Naive thymus-derived CD4-positive, alpha-beta T cell (primary cell): Measurements from ENCODE around the gene RIPPLY1. TPM values are rescaled to one million over a fixed set of nuclear protein-coding genes. Genes with fewer than 3 reads are reported as not detected.
A peak's percentile ranks its signal among the peaks of the same experiment; 100 is the strongest.

Experiments used
- ATAC-seq: fragments of 150-1000 bp; cut with Tn5 transposase; 2 replicates; pipeline ENCODE4 v1.10.0; 2021; ENCODE audit warnings: mild to moderate bottlenecking, moderate library complexity
- CTCF ChIA-PET: fragments of 350-600 bp; sonication (Branson Sonifier 250); formaldehyde crosslinking; loops from one replicate; lab custom pipeline; 2021; ENCODE audit warnings: antibody characterized with exemption; lab: Charles Lee
- POLR2A ChIA-PET: fragments of 350-600 bp; sonication (Branson Sonifier 250); formaldehyde crosslinking; loops from one replicate; lab custom pipeline; 2021; ENCODE audit warnings: antibody characterized with exemption, inconsistent platforms; lab: Charles Lee
- DNase-seq, 9 donors: peaks; one replicate each; pipeline versions ENCODE4 v3.0.0 to v3.0.0-alpha.2; 2020 to 2022; ENCODE audit warnings: mixed read lengths in 1 of 9
- H3K27ac ChIP-seq: one replicate; pipeline ENCODE4 v1.7.0; 2013; ENCODE audit warnings: mild to moderate bottlenecking, low read depth, low read length, moderate library complexity
- H3K27me3 ChIP-seq, 2 donors: one replicate each; pipeline ENCODE4 v1.7.0; 2013; ENCODE audit warnings: low read length in 2 of 2, mild to moderate bottlenecking in 2 of 2, moderate library complexity in 2 of 2; ENCODE audit not compliant: control insufficient read depth in 2 of 2, insufficient read depth in 2 of 2
- H3K36me3 ChIP-seq, 3 experiments: 1 replicate in 2 of 3; 2 replicates in 1 of 3; pipeline ENCODE4 v1.7.0; 2013; ENCODE audit warnings: low read length in 3 of 3, mild to moderate bottlenecking in 3 of 3, moderate library complexity in 1 of 3; ENCODE audit not compliant: insufficient read depth in 3 of 3, control insufficient read depth in 2 of 3
- H3K4me1 ChIP-seq, 2 donors: one replicate each; pipeline ENCODE4 v1.7.0; 2013; ENCODE audit warnings: low read length in 2 of 2, mild to moderate bottlenecking in 2 of 2, moderate library complexity in 1 of 2; ENCODE audit not compliant: control insufficient read depth in 2 of 2, insufficient read depth in 2 of 2
- H3K4me3 ChIP-seq: 2 replicates; pipeline ENCODE4 v1.7.0; 2013; ENCODE audit warnings: mild to moderate bottlenecking, low read length
- H3K9me3 ChIP-seq, 3 experiments: 1 replicate in 2 of 3; 2 replicates in 1 of 3; pipeline ENCODE4 v1.7.0; 2013; ENCODE audit warnings: low read length in 3 of 3; ENCODE audit not compliant: control insufficient read depth in 2 of 3
- H3K27ac Mint-ChIP-seq, 9 donors: one replicate each; pipeline ENCODE4 v1.8.0; 2020 to 2022; ENCODE audit warnings: mixed read lengths in 9 of 9, mild to moderate bottlenecking in 8 of 9, moderate library complexity in 5 of 9, inconsistent platforms in 2 of 9
- H3K27me3 Mint-ChIP-seq, 5 donors: one replicate each; pipeline ENCODE4 v1.8.0; 2021 to 2022; ENCODE audit warnings: mixed read lengths in 5 of 5, mild to moderate bottlenecking in 1 of 5
- H3K36me3 Mint-ChIP-seq, 5 donors: one replicate each; pipeline ENCODE4 v1.8.0; 2020 to 2022; ENCODE audit warnings: mixed read lengths in 5 of 5, mild to moderate bottlenecking in 3 of 5, inconsistent platforms in 1 of 5
- H3K4me1 Mint-ChIP-seq, 7 donors: one replicate each; pipeline ENCODE4 v1.8.0; 2020 to 2022; ENCODE audit warnings: mixed read lengths in 7 of 7, mild to moderate bottlenecking in 3 of 7, inconsistent platforms in 1 of 7
- H3K4me3 Mint-ChIP-seq, 10 donors: one replicate each; pipeline ENCODE4 v1.8.0; 2020 to 2022; ENCODE audit warnings: mild to moderate bottlenecking in 10 of 10, mixed read lengths in 10 of 10, moderate library complexity in 6 of 10, inconsistent platforms in 2 of 10
- H3K9me3 Mint-ChIP-seq, 11 donors: one replicate each; pipeline ENCODE4 v1.8.0; 2020 to 2022; ENCODE audit warnings: mixed read lengths in 11 of 11, mild to moderate bottlenecking in 4 of 11, inconsistent platforms in 1 of 11, moderate library complexity in 1 of 11
- intact Hi-C, 2 donors: fragments of 100-400 bp; cut with micrococcal nuclease; formaldehyde crosslinking; loops; one replicate each; pipeline ENCODE4 v1.15.1; 2023
- polyA plus RNA-seq, 2 donors: library from polyadenylated mRNA; unstranded; fragments of 300-500 nt; fragmentation: Illumina TruSeq; gene quantifications; one replicate each; pipeline ENCODE4 v1.2.3, GENCODE V29; 2021
- total RNA-seq, 6 experiments: library from RNA in 5 of 6; stranded (reverse) in 5 of 6; gene quantifications; 1 replicate in 5 of 6; 2 replicates in 1 of 6; pipeline ENCODE4 v1.2.3 and lab custom pipeline; 2021 to 2026

The RIPPLY1 gene
- total and polyA plus RNA-seq, 7 experiments from 2014 or later = 0.53 TPM; not detected in 6

DNA sequence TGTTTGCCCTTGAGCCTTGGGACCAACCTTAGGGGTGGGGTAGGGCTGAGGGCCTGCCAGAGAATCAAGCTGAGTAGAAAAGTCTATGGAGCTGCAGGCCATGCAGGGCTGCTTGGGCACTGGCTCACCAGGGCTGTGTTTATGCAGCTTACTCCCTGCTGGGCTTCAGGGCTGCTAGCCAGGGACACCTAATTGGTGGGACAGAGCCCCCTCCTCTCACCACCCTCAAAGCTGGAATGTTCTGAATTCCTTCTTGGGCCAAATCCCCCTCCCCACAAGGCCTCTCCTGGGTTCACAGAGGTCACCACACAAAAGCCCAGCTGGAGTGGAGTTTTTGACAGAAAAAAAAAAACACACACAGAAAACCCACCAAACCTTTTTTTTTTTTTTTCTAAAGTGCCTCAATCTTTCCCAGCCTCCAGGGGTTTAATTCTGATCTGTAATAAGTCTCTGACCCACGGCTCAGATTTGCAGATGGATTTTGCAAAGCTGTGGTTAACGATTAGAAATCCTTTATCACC, 16.9 kb upstream of the RIPPLY1 start, which contains the start of gene CLDN2:
Gene CLDN2 (plus strand): TSS at position 471 of the 521 bp plus-strand sequence. CDS start 7,827 bp downstream, outside the sequence.
- Mint-ChIP-seq H3K27ac (peak within 1 kb of the TSS in 1 of 9 donors; percentile 40), H3K36me3 (no peaks in the 10 kb centered on the region), H3K4me3 (no peak within 1 kb of the TSS), H3K9me3 (no peaks in the 10 kb centered on the region), H3K27me3 (peaks cover 0 to 15% (median 0%) of the 10 kb centered on the region in 5 donors), H3K4me1 (peaks cover 0 to 27% (median 19%) of the 10 kb centered on the region in 7 donors)
- Histone ChIP-seq H3K4me3 (no peak within 1 kb of the TSS), H3K4me1 (peaks cover 11 to 13% of the 10 kb centered on the region in 2 donors), H3K9me3 (no peaks in the 10 kb centered on the region), H3K36me3 (no peaks in the 10 kb centered on the region), H3K27me3 (no peaks in the 10 kb centered on the region), H3K27ac (no peak within 1 kb of the TSS)
- ATAC-seq = no peak
- CTCF ChIA-PET = no interaction called here
- POLR2A ChIA-PET = no interaction called here
- intact Hi-C loops = no loop called here
- no peak for DNase-seq

DNA sequence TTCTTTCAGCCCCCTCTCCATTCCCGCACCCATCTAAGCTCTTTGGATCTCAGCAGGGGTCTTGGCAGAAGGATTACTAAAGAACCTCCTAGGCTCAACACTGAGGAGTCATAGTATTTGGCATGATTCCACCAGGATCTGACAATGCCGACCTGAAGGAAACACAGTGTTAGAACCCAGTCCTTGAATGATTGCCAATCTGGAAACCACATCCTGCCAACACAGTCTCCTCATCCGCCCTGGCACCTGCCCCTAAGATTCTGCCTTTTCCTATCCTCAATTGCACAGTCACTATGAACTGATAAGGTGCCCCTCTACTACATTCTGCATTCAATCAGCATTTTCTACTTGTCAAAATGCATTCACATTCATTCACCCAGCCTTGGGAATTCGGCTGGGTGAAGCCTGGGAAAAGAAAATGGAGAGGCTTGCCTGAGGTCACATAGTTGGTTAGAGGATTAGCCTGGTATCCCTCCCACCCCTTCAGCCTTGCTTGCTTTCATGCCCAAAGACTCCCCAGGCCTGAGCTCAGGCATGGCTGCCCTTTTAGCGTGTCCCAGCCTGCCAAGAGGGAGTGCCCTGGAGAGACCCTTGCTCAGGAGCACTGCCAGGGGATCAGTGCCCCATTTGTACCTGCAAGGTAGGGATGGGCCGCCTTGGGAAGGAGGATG, 14.8 kb upstream of the RIPPLY1 start:
- Mint-ChIP-seq H3K4me3 (peak overlapping the region in 9 of 10 donors; percentile 3 to 73 (median 56)), H3K27me3 (peaks cover 0 to 15% (median 0%) of the 10 kb centered on the region in 5 donors), H3K9me3 (no peaks in the 10 kb centered on the region), H3K36me3 (no peaks in the 10 kb centered on the region), H3K4me1 (peaks cover 0 to 27% (median 19%) of the 10 kb centered on the region in 7 donors), H3K27ac (peak overlapping the region in 5 of 9 donors; percentile 13 to 69 (median 19))
- peaks cover 11 to 13% of the 10 kb centered on the region in 2 donors for H3K4me1 ChIP-seq
- no peak overlapping the region for H3K4me3 ChIP-seq
- no peak overlapping the region for H3K27ac ChIP-seq
- CTCF ChIA-PET = interaction anchor here (2.0 kb wide), 1 partner anchor 19 kb away, joined by 5 read pairs; no protein-coding TSS in a partner anchor
- ATAC-seq (peak; percentile 38), DNase-seq (peak in 7 of 9 donors; percentile 10 to 57 (median 42))
- no peaks in the 10 kb centered on the region for H3K36me3 ChIP-seq
- no peaks in the 10 kb centered on the region for H3K27me3 ChIP-seq
- POLR2A ChIA-PET = no interaction called here
- intact Hi-C loops = no loop called here
- H3K9me3 ChIP-seq = no peaks in the 10 kb centered on the region

DNA sequence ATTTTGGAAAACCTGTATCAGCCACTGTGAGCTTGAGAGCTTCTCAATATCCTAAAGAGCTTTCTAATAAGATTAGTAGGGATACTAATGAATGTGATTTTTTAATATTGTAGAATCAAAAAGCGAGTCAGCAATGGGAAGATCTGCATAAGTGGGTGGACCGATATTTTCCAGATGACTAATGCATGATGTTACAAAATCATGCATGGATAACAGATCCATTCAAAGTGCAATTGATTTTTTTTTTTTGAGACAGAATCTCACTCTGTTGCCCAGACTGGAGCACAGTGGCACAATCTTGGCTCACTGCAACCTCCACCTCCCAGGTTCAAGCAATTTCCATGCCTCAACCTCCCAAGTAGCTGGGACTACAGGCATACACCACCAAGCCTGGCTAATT, 9.7 kb upstream of the RIPPLY1 start:
- ChIA-PET POLR2A (no interaction called here), CTCF (no interaction called here)
- H3K27ac Mint-ChIP-seq = no peak overlapping the region
- no peaks in the 10 kb centered on the region for H3K9me3 Mint-ChIP-seq
- Histone ChIP-seq H3K9me3 (no peaks in the 10 kb centered on the region), H3K4me3 (no peak overlapping the region), H3K27ac (no peak overlapping the region), H3K27me3 (no peaks in the 10 kb centered on the region), H3K36me3 (no peaks in the 10 kb centered on the region), H3K4me1 (peaks cover 6 to 9% of the 10 kb centered on the region in 2 donors)
- H3K4me1 Mint-ChIP-seq = peaks cover 0 to 17% (median 12%) of the 10 kb centered on the region in 7 donors
- H3K4me3 Mint-ChIP-seq = no peak overlapping the region
- peaks cover 0 to 15% (median 0%) of the 10 kb centered on the region in 5 donors for H3K27me3 Mint-ChIP-seq
- ATAC-seq (no peak), DNase-seq (no peak)
- intact Hi-C loops = no loop called here
- H3K36me3 Mint-ChIP-seq = no peaks in the 10 kb centered on the region

DNA sequence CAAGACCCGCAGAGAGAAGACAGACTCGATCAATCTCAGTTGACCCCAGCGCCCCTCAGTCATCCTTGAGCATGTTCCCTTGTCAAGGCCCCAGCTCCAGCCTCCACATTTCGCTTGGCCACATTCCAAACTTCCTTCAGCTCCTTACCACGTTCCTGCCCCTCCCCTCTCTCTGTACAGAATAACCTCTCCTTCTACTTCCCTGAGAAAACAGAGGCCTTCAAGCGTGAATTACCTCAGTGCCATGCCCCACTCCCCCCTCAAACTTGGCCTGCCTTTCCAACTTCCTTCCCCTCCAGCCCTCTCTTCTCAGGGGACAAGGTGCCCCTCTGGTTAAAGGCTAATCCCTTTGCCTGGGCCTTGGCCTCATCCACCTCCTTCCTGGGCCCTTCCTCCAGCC, 3.2 kb upstream of the RIPPLY1 start:
- Mint-ChIP-seq H3K9me3 (no peaks in the 10 kb centered on the region), H3K4me1 (peaks cover 0 to 2% (median 0%) of the 10 kb centered on the region in 7 donors), H3K4me3 (no peak overlapping the region), H3K36me3 (no peaks in the 10 kb centered on the region), H3K27ac (no peak overlapping the region), H3K27me3 (peaks cover 0 to 4% (median 0%) of the 10 kb centered on the region in 5 donors)
- DNase-seq (no peak), ATAC-seq (no peak)
- H3K27me3 ChIP-seq = no peaks in the 10 kb centered on the region
- H3K27ac ChIP-seq = no peak overlapping the region
- H3K4me1 ChIP-seq = no peaks in the 10 kb centered on the region
- CTCF ChIA-PET = interaction anchor here (0.8 kb wide), 1 partner anchor 8 kb away, joined by 4 read pairs; no protein-coding TSS in a partner anchor
- no peaks in the 10 kb centered on the region for H3K9me3 ChIP-seq
- no peak overlapping the region for H3K4me3 ChIP-seq
- intact Hi-C loops = no loop called here
- POLR2A ChIA-PET = no interaction called here
- no peaks in the 10 kb centered on the region for H3K36me3 ChIP-seq

DNA sequence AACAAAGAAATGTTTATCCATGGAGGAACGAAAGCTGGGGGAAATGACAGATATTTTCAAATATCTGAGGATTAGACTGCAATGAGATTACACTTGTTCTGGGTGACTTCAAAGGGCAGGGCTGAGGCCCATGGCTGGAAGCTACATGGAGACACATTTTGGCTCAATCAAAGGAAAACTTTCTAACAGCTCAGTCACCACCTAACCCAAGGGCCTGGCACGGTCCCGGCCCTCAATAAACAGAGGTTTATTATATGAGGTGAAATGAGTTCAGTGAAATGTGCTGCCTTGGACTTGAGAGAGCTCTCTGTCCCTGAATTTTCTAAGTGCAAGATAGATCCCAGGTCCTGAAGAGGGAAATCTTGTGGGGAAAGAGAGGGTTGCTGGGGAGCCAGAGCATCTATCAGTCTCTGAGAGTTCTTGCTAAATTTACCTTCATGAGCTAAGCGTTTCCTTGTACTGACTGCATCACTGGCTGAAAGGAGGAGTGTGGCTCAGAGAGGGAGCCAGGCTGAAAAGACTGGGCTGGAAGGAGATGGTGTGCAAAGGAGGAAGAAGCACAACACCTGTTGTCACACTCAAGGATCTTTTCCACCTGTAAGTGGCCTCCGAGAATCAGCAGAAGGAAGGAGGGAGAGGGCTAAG, 2.0 kb upstream of the RIPPLY1 start:
- Histone ChIP-seq H3K36me3 (no peaks in the 10 kb centered on the region), H3K9me3 (no peaks in the 10 kb centered on the region), H3K27me3 (no peaks in the 10 kb centered on the region), H3K4me1 (no peaks in the 10 kb centered on the region), H3K4me3 (no peak overlapping the region), H3K27ac (no peak overlapping the region)
- peak overlapping the region in 1 of 9 donors; percentile 51 for H3K27ac Mint-ChIP-seq
- intact Hi-C loops = no loop called here
- H3K9me3 Mint-ChIP-seq = no peaks in the 10 kb centered on the region
- no peak overlapping the region for H3K4me3 Mint-ChIP-seq
- ChIA-PET CTCF (no interaction called here), POLR2A (no interaction called here)
- H3K27me3 Mint-ChIP-seq = peaks cover 0 to 4% (median 0%) of the 10 kb centered on the region in 5 donors
- ATAC-seq = no peak
- no peaks in the 10 kb centered on the region for H3K36me3 Mint-ChIP-seq
- peaks cover 0 to 2% (median 0%) of the 10 kb centered on the region in 7 donors for H3K4me1 Mint-ChIP-seq
- no peak for DNase-seq

DNA sequence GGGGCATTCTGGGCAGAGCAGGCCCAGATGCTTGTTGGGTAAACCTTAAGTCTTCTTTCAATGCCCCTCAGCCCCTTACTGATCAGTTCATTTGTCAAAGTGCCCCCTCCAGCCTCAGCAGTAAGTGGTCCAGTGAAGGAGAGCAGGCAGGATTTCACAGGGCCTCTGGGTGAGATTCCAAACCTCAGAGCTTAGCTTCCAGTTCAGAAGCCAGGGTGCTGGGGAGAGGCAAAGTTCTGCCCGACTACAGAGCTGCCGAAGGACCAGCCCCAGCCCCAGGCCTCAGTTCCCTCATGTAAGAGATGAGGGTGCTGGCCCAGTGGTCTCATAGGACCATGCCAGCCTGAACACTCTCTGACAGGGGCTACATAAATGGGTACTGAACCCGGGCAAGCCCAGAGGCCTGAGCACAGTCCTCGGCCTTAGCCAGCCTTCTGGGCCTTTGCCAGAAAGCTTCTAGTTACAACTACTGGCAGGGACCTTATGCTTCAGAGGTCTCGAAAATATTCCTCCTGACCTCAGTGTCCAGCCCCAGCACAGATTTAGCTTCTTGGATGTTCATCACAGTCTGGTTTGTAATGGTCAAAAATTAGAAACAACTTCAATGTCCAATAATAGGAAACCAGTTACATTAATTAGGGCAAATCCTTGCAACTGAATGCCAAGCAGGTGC, 851 bp upstream of the RIPPLY1 start:
- ChIA-PET POLR2A (no interaction called here), CTCF (interaction anchor here (0.6 kb wide), 1 partner anchor 1126 kb away, joined by 4 read pairs; no protein-coding TSS in a partner anchor)
- Mint-ChIP-seq H3K9me3 (no peaks in the 10 kb centered on the region), H3K27ac (no peak overlapping the region), H3K4me3 (no peak overlapping the region), H3K4me1 (peaks cover 0 to 2% (median 0%) of the 10 kb centered on the region in 7 donors), H3K27me3 (peaks cover 0 to 3% (median 0%) of the 10 kb centered on the region in 5 donors), H3K36me3 (no peaks in the 10 kb centered on the region)
- no peak overlapping the region for H3K27ac ChIP-seq
- H3K4me1 ChIP-seq = no peaks in the 10 kb centered on the region
- H3K9me3 ChIP-seq = no peaks in the 10 kb centered on the region
- H3K4me3 ChIP-seq = no peak overlapping the region
- DNase-seq (no peak), ATAC-seq (no peak)
- intact Hi-C loops = no loop called here
- no peaks in the 10 kb centered on the region for H3K27me3 ChIP-seq
- H3K36me3 ChIP-seq = no peaks in the 10 kb centered on the region
